K562 (cell line): Measurements from ENCODE around the gene RASAL1.

Experiments
- FOS ChIP-seq: IDR thresholded peaks from 3 replicates; pipeline ENCODE4 v1.6.1; 2011; ENCODE audit not compliant: insufficient read length; ENCODE audit errors: extremely low read depth
- FOXK1 ChIP-seq: sonication (generic); formaldehyde crosslinking; IDR thresholded peaks from 2 replicates; pipeline ENCODE4 v1.8.0; 2022; ENCODE audit warnings: missing genetic modification reagents, mild to moderate bottlenecking, borderline replicate concordance
- PATZ1 ChIP-seq: fragments of 250-450 bp; sonication (Bioruptor Pico); IDR thresholded peaks from 2 replicates; pipeline ENCODE4 v1.5.0; 2020; ENCODE audit warnings: mild to moderate bottlenecking, borderline replicate concordance
- POLR2AphosphoS5 ChIP-seq: IDR thresholded peaks from 2 replicates; pipeline ENCODE4 v1.6.1; 2011; ENCODE audit warnings: mild to moderate bottlenecking, low read depth, low read length, moderate library complexity; ENCODE audit not compliant: control insufficient read depth, insufficient read depth
- RCOR1 ChIP-seq, 2 experiments: IDR thresholded peaks; 2 replicates each; pipeline ENCODE4 v1.6.1; 2012; ENCODE audit warnings: low read depth in 2 of 2, low read length in 2 of 2, borderline replicate concordance in 1 of 2, improper control_type of control experiment in 1 of 2
- THRA ChIP-seq: fragments of 450-650 bp; IDR thresholded peaks from 2 replicates; pipeline ENCODE4 v1.6.1; 2017; ENCODE audit warnings: mild to moderate bottlenecking, moderate library complexity

DNA sequence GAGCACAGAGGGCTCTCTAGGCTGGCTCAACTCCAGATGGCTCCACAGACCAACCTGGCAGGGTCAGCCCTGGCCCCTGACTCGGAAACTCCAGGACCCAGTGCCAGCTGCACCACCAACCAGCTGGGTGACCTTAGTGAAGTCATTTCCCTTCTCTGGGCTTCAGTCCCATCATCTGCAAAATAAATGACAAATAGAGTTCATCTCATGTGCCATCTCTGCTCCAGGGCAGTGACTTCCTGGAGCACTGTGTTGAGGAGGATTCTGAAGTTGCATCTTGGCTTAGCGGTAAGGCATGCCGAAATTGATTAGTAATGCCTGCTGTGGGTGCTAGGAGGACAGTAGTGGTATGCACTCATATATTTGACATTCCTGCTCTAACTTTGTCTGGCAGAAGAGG lies 47.5 kb downstream of the RASAL1 start:
- TF ChIP-seq RCOR1 (IDR thresholded peaks at IDR 0.05; ENCODE audit: borderline replicate concordance in 1 of 2, low read depth in 2 of 2, low read length in 2 of 2) (no peak), FOS (no peak), THRA (no peak), FOXK1 (CRISPR knock-in tag) (no peak), POLR2AphosphoS5 (no peak), PATZ1 (no peak)
